Measurements from ENCODE around the gene DNM1. TPM values are rescaled to one million over a fixed set of nuclear protein-coding genes. Genes with fewer than 3 reads are reported as not detected.

Gene DNM1
- total RNA-seq, 4 donors from 2014 or later, result 8.6 to 22.3 (median 14.4) TPM

GRCh38 chr9:128206916-128207910 lies 4.0 kb downstream of the DNM1 start:
- Histone ChIP-seq H3K36me3 (no peaks in the 10 kb centered on the region), H3K4me1 (peaks cover 0 to 29% (median 12%) of the 10 kb centered on the region in 3 donors), H3K27me3 (peaks cover 31% of the 10 kb centered on the region), H3K9me3 (no peaks in the 10 kb centered on the region), H3K4me3 (no peak overlapping the region), H3K27ac (peak overlapping the region in 1 of 4 donors; percentile 27)
- 34 to 68% methylated on average over 4 to 12 of the region's 15 CpGs for WGBS, 2 donors (ENCODE audit: low coverage in 1 of 2)
- TF ChIP-seq POLR2AphosphoS5 (IDR thresholded peaks at IDR 0.05) (no peak), POLR2A (IDR thresholded peaks at IDR 0.05) (no peak)
- no peak for ATAC-seq

GRCh38 chr9:128208386-128208785 lies 5.2 kb downstream of the DNM1 start:
- no peak for ATAC-seq

GRCh38 chr9:128208946-128209669 lies 5.9 kb downstream of the DNM1 start:
- Histone ChIP-seq H3K27me3 (peaks cover 22% of the 10 kb centered on the region), H3K4me3 (no peak overlapping the region), H3K27ac (peak overlapping the region in 1 of 4 donors; percentile 49), H3K9me3 (no peaks in the 10 kb centered on the region), H3K36me3 (no peaks in the 10 kb centered on the region), H3K4me1 (peaks cover 0 to 16% (median 12%) of the 10 kb centered on the region in 3 donors)
- TF ChIP-seq POLR2A (IDR thresholded peaks at IDR 0.05) (no peak), POLR2AphosphoS5 (IDR thresholded peaks at IDR 0.05) (no peak), CTCF (IDR thresholded peaks at IDR 0.05) (no peak), EP300 (IDR thresholded peaks at IDR 0.05) (no peak)
- 70 to 71% methylated on average over 8 to 11 of the region's 15 CpGs for WGBS, 2 donors (ENCODE audit: low coverage in 1 of 2)
- ATAC-seq, result no peak

More at GRCh38 chr9:128208386-128208785, 5.2 kb downstream of the DNM1 start:
- WGBS, 2 donors (ENCODE audit: low coverage in 1 of 2), result 82 to 95% methylated on average over 5 to 6 of the region's 7 CpGs
- H3K4me3 ChIP-seq, result no peak overlapping the region
- peaks cover 29% of the 10 kb centered on the region for H3K27me3 ChIP-seq
- TF ChIP-seq POLR2A (IDR thresholded peaks at IDR 0.05) (no peak), CTCF (IDR thresholded peaks at IDR 0.05) (no peak), POLR2AphosphoS5 (IDR thresholded peaks at IDR 0.05) (no peak), EP300 (IDR thresholded peaks at IDR 0.05) (no peak)
- H3K4me1 ChIP-seq, result peaks cover 0 to 23% (median 12%) of the 10 kb centered on the region in 3 donors
- H3K27ac ChIP-seq, result peak overlapping the region in 1 of 4 donors; percentile 49
- H3K9me3 ChIP-seq, result no peaks in the 10 kb centered on the region
- no peaks in the 10 kb centered on the region for H3K36me3 ChIP-seq

- H3K4me3 ChIP-seq, result no peak overlapping the region
- peak overlapping the region in 1 of 4 donors; percentile 42 for H3K27ac ChIP-seq
- H3K4me1 ChIP-seq, result peaks cover 0 to 25% (median 7%) of the 10 kb centered on the region in 3 donors
- no peaks in the 10 kb centered on the region for H3K9me3 ChIP-seq
- TF ChIP-seq POLR2A (IDR thresholded peaks at IDR 0.05), result no peak
- no peak for TF ChIP-seq CTCF (IDR thresholded peaks at IDR 0.05)
- TF ChIP-seq POLR2AphosphoS5 (IDR thresholded peaks at IDR 0.05), result no peak
- no peak for TF ChIP-seq EP300 (IDR thresholded peaks at IDR 0.05)
- no peaks in the 10 kb centered on the region for H3K36me3 ChIP-seq
- WGBS, 2 donors (ENCODE audit: low coverage in 1 of 2), result 33 to 55% methylated on average over 3 to 10 of the region's 12 CpGs
- peaks cover under 1% of the 10 kb centered on the region for H3K27me3 ChIP-seq
- no peak for ATAC-seq
Observed at GRCh38 chr9:128211186-128211980, 8.2 kb downstream of the DNM1 start.

GRCh38 chr9:128211981-128212281 lies 8.8 kb downstream of the DNM1 start:
- ATAC-seq, result no peak
- WGBS, 2 donors (ENCODE audit: low coverage in 1 of 2), result 75 to 83% methylated on average over 1 to 2 of the region's 2 CpGs
- H3K4me1 ChIP-seq, result peaks cover 0 to 30% (median 7%) of the 10 kb centered on the region in 3 donors
- peak overlapping the region in 1 of 4 donors; percentile 42 for H3K27ac ChIP-seq
- H3K9me3 ChIP-seq, result no peaks in the 10 kb centered on the region
- TF ChIP-seq EP300 (IDR thresholded peaks at IDR 0.05), result no peak
- no peak for TF ChIP-seq POLR2A (IDR thresholded peaks at IDR 0.05)
- TF ChIP-seq POLR2AphosphoS5 (IDR thresholded peaks at IDR 0.05), result no peak
- TF ChIP-seq CTCF (IDR thresholded peaks at IDR 0.05), result no peak
- H3K4me3 ChIP-seq, result no peak overlapping the region
- no peaks in the 10 kb centered on the region for H3K27me3 ChIP-seq
- no peaks in the 10 kb centered on the region for H3K36me3 ChIP-seq
